GM19324 (cell line): ENCODE data around the gene ZBTB12.
"Not testable (repeated sequence)": the region's sequence is repeated elsewhere in the genome, so short reads cannot be mapped to it uniquely, and the experiment has no call there.

Source experiments
- ATAC-seq: cut with Tn5 transposase; IDR thresholded peaks from one replicate; pipeline ENCODE4 v1.9.1; 2021; ENCODE audit warnings: mild to moderate bottlenecking, moderate library complexity; ENCODE audit not compliant: unreplicated experiment, low FRiP score

Gene ZBTB12

DNA sequence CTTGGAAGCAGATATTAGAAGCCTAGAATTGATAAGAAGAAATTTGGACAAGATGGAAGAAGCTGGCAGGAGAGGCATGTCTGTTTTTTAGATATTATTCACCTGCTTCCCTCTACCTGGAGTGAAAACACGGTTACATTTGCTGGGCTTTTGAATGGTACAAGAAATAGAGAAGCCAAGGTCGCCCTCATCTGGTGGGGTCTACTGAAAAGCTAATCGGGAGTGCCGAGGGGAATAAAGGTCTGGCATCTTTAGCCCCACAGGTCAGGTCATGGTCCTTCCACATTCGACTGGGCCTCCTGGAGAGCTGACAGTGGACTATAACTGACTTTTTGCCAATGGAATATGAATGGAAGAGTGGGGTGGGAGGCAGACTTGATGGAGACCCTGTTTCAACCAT, 21.1 kb upstream of the ZBTB12 start:
- ATAC-seq: no peak

DNA sequence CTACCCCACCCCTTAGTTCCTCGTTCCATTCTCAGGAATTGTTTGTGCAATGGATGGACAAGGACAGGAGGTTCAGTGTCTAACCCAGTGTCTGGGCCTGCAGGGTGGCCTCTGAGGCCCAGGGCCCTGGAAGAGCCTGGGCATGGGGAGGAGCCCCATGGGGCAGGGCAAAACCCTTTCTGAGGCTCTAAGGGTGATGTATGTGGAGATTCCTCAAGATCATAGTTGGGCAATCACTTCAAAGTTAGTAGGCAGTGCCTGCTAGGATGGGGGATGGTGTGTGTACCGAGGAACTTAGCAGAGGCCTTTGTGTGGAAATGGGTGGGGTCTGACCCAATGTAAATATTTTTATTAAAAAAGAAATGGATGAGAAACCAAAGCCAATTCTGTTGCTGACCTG, 18.9 kb upstream of the ZBTB12 start:
- no peak for ATAC-seq

DNA sequence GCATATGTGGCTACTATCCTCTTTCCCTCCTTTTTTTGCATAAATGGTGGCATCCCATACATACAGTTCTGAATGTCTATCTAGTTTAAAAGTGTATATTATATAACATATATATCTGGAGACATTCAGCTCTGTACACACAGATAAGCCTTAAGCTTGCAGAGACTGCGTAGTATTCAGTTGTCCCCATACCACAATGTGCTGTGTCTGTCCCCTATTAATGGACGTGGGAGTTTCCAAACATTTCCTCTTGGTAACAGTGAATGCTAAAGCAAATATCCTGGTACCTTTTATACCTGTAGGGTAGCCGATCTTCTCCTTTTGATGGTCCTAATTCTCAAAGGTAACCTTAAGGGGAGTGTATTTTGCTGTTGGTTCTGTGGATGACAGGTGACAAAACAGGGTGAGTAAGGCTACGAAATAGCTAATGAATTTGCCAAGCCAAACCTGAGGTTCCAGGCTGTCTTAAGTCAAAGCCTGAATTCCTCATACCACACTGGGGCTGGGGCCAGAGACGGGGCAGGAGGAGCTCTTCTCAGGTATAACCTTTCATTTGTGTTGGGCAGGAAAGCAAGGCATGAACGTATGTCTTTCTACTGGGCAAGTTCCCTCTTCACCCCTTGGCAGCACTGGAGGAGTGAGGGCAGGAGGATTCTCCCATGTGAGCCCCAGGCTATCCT, 17.9 kb upstream of the ZBTB12 start:
- no peak for ATAC-seq

DNA sequence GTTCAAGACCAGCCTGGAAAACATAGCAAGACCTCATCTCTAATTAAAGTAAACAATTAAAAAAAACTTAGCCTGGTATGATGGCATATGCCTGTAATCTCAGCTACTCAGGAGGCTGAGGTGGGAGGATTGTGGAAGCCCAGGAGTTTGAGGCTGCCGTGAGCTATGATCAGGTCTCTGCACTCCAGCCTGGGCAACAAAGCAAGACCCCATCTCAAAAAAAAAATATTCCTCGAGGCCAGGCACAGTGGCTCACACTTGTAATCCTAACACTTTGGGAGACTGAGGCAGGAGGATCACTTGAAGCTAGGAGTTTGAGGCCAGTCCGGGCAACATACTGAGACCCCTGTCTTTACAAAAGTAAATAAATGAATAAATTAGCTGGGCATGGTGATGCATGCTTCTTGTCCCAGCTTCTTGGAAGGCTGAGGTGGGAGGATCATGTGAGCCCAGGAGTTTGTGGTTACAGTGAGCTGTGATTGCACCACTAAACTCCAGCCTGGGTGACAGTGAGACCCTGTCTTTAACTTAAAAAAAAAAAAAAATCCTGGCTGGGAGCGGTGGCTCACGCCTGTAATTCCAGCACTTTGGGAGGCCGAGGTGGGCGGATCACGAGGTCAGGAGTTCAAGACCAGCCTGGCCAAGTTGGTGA, 16.3 kb upstream of the ZBTB12 start:
- ATAC-seq: no peak

DNA sequence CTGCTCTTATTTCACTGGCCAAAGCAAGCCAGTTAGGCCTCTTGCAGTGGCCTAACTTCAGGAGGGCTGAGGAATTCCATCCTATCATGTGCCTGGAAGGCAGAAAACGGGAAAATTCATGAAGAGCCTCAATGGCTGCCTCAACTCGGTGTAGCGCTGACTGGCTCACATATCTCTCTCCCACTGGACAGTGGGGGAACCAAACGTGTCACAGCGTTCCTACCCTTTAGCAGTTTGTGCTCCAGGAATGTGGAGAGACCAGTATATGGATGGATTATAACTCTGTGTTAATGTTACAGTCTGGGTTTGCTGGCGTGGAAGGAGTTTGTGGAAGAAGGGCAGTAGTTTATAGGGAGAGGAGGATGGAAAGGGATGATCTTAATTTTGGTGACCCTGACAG, 13.9 kb upstream of the ZBTB12 start:
- ATAC-seq: no peak

DNA sequence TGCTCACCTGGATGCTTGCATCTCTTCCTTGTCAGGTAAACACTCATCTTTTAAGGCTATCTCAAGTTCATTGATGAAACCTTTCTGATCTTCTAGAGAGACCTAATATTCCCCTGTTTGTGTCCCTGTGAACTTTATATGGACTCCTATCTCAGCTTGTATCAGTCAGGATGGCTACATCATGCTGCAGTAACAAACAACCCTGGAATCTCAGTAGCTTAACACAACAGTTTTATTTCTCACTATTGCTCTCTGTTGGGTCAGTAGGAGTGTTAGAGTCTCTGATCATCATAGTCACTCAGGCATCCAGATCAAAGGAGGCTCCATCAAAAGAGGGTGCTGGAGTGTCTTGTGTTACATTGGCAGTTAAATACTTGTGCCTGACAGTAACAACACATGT, 13.5 kb upstream of the ZBTB12 start:
- ATAC-seq: no peak

DNA sequence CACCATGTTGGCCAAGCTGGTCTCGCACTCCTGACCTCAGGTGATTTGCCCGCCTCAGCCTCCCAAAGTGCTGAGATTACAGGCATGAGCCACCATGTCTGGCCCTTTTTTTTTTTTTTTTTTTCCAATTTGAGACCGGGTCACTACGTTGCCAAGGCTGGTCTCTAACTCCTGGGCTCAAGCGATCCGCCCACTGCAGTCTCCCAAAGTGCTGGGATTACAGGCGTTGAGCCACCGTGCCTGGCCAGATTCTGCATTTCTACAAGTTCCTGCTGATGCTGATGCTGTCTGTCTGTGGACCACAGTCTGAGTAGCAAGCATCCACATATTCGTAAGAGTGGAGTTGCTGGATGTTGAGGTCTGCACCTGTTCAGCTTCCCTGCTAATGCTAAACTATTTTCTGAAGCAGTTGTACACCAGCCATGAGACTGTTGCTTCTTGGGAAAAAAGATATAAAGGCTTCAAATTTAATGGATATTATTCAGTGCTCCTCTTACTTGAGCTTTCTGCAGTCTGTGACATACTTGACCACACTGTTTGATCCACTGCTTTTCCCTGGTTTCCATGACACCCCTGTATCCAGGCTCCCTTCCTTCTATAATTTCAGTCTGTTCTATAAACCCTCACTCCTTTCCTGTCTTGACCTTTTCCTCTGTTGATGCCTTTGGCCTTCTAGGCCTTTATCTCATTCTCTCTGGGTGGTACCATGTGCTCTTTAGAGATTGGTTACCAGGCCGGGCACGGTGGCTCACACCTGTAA, 10.1 kb upstream of the ZBTB12 start:
- no peak for ATAC-seq

DNA sequence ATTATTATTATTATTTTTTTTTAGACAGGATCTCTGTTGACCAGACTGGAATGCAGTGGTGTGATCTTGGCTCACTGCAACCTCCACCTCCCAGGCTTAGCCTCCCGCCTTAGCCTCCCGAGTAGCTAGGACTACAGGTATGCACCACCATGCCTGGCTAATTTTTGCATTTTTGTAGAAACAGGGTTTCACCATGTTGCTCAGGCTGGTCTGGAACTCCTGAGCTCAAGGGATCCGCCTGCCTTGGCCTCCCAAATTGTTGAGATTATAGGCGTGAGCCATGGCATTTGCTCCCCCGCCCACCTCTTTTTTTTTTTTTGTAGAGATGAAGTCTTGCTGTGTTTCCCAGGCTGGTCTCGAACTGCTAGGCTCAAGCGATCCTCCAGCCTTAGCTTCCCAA, 7.4 kb upstream of the ZBTB12 start:
- ATAC-seq: not testable (repeated sequence)

DNA sequence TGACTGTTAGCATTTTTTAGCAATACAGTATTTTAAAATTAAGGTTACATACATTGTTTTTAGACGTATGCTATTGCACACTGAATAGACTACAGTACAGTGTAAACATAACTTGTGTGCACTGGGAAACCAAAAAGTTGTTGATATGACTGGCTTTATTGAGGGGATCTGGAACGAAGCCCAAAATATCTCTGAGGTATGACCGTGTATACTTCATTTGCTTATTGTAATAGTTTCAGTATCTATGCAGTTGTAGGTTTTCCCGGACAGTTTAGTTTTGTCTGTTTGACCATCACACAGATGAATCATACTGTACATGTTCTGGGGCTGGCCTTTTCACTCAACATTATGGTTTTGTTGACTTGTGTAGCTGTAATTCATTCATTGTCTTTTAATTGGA, 6.9 kb upstream of the ZBTB12 start:
- peak; percentile 62 for ATAC-seq

DNA sequence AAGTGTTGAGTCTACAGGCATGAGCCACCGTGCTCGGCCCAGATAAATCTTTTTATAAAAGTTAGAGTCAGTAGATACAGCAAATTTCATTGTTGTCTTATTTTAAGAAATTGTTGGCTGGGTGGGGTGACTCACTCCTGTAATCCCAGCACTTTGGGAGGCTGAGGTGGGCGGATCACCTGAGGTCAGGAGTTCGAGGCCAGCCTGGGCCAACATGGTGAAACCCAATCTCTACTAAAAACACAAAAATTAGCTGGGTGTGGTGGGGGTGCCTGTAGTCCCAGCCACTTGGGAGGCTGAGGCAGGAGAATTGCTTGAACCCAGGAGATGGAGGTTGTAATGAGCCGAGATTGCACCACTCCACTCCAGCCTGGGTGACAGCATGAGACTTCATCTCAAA, 6.4 kb upstream of the ZBTB12 start:
- ATAC-seq: not testable (repeated sequence)

DNA sequence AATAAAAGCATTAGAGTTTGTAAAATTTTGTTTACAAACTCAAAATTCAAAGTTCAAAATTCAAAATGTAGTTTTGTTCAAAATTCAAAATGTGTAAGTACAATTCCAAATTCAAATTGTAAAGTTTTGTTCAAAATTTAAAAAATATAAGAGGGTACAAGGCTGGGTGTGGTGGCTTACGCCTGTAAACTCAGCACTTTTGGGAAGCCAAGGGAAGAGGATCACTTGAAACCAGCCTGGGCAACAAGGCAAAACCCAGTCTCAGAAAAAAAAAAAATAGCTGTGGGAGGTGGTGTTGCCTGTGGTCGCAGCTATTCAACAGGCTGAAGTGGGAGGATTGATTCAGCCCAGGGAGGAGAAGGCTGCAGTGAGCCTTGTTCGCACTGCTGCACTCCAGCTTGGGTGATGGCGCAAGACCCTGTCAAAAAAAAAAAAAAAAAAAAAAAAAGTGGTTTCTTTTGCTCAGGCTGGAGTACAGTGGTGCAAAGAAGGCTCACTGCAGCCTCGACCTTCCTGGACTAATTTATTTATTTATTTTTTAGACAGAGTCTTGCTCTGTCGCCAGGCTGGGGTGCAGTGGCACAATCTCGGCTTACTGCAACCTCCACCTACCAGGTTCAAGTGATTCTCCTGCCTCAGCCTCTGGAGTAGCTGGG, 5.4 kb upstream of the ZBTB12 start:
- ATAC-seq: no peak

DNA sequence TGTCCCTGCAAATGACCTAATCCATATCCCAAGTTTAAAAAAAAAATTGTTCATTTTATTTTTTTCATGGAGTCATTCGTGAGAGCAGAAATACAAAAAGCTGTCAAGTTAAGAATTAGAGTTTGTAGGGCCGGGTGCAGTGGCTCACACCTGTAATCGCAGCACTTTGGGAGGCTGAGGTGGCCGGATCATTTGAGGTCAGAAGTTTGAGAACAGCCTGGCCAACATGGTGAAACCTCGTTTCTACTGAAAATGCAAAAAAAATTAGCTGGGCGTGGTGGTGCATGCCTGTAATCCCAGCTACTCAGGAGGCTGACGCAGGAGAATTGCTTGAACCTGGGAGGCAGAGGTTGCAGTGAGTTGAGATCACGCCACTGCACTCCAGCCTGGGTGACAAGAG, 4.8 kb upstream of the ZBTB12 start:
- ATAC-seq: not testable (repeated sequence)

DNA sequence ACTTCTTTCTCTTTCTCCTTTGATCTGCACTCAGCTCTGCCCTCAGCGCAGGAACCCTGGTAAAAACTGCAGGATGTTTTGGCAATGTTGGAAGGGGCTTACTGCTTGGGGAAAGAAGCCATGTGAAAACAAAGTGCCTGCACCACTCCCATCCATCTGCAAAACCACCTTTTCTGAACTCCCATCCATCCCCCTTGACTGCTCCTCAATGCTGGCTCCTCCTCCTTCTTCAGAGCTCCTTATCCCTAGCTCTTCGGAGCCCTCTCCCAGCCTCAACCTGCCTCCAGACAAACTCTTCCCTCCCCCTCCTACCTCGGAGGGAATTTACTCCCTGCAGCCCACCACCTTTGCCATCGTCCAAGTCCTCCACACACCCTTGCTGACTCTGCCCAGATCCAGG, 4.2 kb upstream of the ZBTB12 start:
- no peak for ATAC-seq

DNA sequence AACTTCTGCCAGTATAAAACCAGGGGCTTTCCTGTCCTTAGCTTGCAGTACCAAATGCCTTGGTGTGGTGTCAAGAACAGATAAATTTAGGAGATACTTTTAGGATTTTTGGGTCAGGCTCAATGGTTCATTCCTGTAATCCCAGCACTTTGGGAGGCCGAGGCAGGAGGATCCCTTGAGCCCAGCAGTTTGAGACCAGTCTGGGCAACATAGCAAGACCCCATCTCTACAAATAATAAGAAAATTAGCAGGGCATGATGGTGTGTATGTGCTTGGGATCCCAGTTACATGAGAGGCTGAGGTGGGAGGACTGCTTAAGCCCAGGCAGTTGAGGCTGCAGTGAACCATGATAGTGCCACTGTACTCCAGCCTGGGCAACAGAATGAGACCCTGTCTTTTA, 3.2 kb upstream of the ZBTB12 start:
- ATAC-seq: no peak

DNA sequence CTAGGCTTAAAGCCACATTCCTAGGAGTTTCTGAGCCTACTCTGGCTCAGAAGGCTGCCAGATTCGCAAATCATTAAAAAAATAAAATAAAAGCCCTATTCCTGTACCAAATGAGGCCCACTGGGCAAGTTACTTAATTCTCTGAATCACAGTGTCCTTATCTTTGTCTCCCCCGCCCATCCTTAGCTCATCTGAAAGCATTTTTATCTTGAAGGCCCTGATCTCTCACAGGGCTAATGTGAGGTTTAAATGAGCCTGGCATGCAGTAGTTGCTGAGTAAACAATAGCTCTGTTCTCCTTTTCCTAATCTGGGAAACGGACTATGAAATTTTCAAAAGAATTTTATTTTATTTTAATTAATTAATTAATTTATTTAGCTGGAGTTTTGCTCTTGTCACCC, 2.1 kb upstream of the ZBTB12 start:
- ATAC-seq: no peak

DNA sequence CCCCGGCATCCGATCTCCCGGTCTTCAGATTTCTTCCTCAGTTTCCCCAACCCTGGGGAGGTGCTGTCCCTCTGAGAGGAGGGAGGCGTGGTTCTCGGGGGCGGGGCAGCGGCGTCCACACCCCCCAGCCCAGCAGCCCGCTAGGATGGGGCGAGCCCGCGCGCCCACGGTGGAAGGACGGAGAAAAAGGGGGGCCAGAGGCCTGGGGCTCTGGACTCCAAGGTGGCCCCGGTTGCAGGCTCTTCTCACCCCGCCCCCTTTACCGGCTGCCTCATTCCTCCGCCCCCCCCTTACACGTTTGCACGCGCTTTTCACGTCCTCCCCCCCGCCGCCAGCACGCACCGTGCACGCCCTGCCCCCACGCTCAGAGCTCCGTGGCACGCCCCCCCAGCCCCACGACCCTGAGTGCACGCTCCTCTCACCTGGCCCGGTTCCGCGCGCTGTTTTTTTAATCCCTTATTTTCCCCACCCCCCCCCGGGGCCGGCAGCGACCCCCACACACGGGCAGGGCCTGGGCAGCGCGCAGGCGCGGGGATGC, 402 bp downstream of the ZBTB12 start:
- ATAC-seq: no peak

DNA sequence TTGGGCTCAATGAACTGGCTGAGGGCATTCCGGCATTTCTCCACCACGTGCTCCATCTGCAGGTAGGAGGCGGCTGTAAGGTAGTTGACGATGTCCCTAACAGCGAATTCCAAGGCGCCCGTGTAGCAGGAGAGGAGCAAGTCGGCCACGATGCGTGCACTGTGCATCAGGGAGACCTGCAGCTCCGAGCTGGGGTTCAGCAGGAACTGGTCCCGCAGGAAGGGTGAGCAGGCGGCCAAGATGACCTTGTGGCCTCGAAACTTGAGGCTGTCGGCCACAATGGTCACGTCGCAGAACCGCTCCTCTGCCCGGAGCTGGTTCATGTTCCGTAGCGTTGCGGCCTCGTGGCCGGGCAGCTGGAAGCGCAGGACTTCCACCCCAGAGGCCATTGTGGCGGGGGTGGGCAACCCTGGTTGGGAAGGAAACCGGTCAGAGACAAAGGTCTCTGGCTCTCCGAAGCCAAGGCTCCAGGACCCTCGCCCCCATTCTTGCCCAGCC, 920 bp downstream of the ZBTB12 start:
- ATAC-seq: no peak

DNA sequence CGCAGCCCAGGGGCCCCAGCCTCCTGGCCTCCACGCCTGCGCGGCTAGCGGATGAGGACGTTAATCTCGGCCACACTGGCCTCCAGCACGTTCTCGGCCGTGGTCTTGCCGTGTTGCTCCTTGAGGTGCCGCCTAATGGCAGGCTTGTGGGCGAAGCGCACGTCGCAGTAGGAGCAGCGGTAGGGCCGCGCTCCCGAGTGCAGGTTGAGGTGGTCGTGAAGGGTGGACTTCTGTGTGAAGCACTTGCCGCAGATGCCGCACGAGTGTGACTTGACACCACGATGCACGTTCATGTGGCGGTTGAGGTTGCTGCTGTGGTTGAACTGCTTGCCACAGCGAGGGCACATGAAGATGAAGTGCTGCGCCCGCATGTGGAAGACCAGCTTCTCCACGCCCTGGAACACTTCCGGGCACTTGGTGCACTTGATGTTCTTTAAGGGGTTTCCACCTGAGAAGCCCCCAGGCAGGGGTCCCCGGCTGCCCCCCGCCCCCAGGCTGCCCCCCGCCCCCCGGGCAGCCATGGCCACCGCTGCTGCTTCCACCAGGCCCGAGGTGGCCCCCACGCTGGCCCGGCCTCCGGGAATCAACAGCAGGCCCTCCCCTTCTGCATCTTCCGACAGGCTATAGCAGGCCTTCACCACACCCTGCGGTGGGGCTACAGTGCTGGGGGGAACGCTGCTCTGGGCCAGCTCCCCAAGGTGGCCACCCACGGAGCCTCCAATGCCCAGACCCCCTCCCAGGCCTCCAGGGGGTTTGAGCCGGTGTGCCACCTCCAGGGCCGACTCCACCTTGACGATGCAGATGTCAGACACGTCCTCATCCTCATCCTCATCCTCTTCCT, 1.8 kb downstream of the ZBTB12 start:
- no peak for ATAC-seq

DNA sequence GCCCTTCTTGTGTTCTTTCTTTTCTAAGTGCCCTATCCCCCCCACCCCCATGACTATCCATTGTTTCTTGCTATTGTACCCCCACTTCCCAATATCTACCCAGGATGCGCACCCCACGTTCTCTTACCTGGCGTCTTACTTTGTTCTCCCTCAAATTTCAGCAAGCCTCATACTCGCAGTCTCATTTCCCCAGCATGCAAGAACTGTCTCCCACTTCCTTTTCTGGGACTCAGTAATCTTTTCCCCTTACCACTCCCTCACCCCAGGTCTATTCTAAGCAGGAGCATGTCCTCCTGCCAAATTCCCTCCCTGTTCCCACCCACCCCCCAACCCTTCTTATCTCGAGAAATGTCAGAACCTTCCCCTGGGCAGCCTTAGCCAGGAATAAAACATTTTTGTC, 2.7 kb downstream of the ZBTB12 start:
- ATAC-seq: no peak
